OCI-LY7 (cell line): ENCODE results near the gene SUSD5. TPM values are rescaled to one million over a fixed set of nuclear protein-coding genes. Genes with fewer than 3 reads are reported as not detected.

ENCODE experiments used
- BruUV-seq: library from RNA; stranded (reverse); fragments of 400-500 nt; replicated peaks from 2 replicates; lab custom pipeline; 2021; lab: Mats Ljungman, UMichigan
- CTCF ChIA-PET: fragments of 300-600 bp; sonication (Branson Sonifier 250); formaldehyde crosslinking; loops from one replicate; lab custom pipeline; 2022; ENCODE audit warnings: antibody characterized with exemption; ENCODE audit not compliant: unreplicated experiment; lab: Charles Lee
- POLR2A ChIA-PET: fragments of 300-600 bp; sonication (Branson Sonifier 250); formaldehyde crosslinking; loops from one replicate; lab custom pipeline; 2022; ENCODE audit warnings: antibody characterized with exemption; lab: Charles Lee
- DNase-seq: peaks from one replicate; pipeline ENCODE4 v3.0.0-alpha.2; 2015; ENCODE audit warnings: low spot score
- H2AFZ ChIP-seq: fragments of 200-600 bp; sonication (generic), shearing (Covaris generic); 2 replicates; pipeline ENCODE4 v1.6.1; 2014; ENCODE audit warnings: mild to moderate bottlenecking, antibody characterized with exemption, low read length, moderate library complexity
- H3K27ac ChIP-seq: fragments of 200-600 bp; sonication (generic); 2 replicates; pipeline ENCODE4 v1.5.1; 2014; ENCODE audit warnings: mixed run types, low read depth, mild to moderate bottlenecking, moderate library complexity, low read length, inconsistent platforms; ENCODE audit not compliant: poor library complexity, severe bottlenecking
- H3K36me3 ChIP-seq: fragments of 200-600 bp; sonication (generic); 2 replicates; pipeline ENCODE4 v1.6.1; 2014; ENCODE audit warnings: mild to moderate bottlenecking, antibody characterized with exemption, low read length, moderate library complexity, mixed read lengths; ENCODE audit not compliant: insufficient read depth
- H3K4me1 ChIP-seq: fragments of 200-600 bp; sonication (generic); 2 replicates; pipeline ENCODE4 v1.5.1; 2014; ENCODE audit warnings: mild to moderate bottlenecking, low read length; ENCODE audit not compliant: insufficient read depth, poor library complexity, severe bottlenecking
- H3K4me2 ChIP-seq: fragments of 200-600 bp; sonication (generic); 2 replicates; pipeline ENCODE4 v1.6.1; 2014; ENCODE audit warnings: mild to moderate bottlenecking, low read length
- H3K4me3 ChIP-seq: fragments of 200-600 bp; sonication (generic); 2 replicates; pipeline ENCODE4 v1.5.1; 2014; ENCODE audit warnings: mild to moderate bottlenecking, low read depth, low read length; ENCODE audit not compliant: poor library complexity, severe bottlenecking
- H3K79me2 ChIP-seq: fragments of 200-600 bp; sonication (generic); 2 replicates; pipeline ENCODE4 v1.6.1; 2016; ENCODE audit warnings: low read depth, mild to moderate bottlenecking, low read length, moderate library complexity, mixed read lengths; ENCODE audit not compliant: insufficient read depth
- H3K9me2 ChIP-seq: fragments of 200-600 bp; sonication (generic); 2 replicates; pipeline ENCODE4 v1.6.1; 2016; ENCODE audit warnings: mild to moderate bottlenecking, low read length, mixed read lengths; ENCODE audit not compliant: insufficient read depth
- H3K9me3 ChIP-seq: fragments of 200-600 bp; sonication (generic); 2 replicates; pipeline ENCODE4 v1.6.1; 2014; ENCODE audit warnings: mild to moderate bottlenecking, mixed run types, low read length, mixed read lengths
- H4K20me1 ChIP-seq: fragments of 200-600 bp; sonication (generic); 2 replicates; pipeline ENCODE4 v1.6.1; 2014; ENCODE audit warnings: mild to moderate bottlenecking, antibody characterized with exemption, low read length, moderate library complexity, mixed read lengths; ENCODE audit not compliant: insufficient read depth
- CTCF ChIP-seq: fragments of 200-600 bp; sonication (generic); conservative IDR thresholded peaks from 2 replicates; pipeline ENCODE4 v1.5.1; 2014; ENCODE audit warnings: mild to moderate bottlenecking, antibody characterized with exemption, low read length, moderate library complexity, mixed read lengths
- EZH2phosphoT487 ChIP-seq: fragments of 200-600 bp; sonication (generic); IDR thresholded peaks from 2 replicates; pipeline ENCODE4 v1.6.1; 2018; ENCODE audit warnings: low read depth, borderline replicate concordance, mild to moderate bottlenecking, mixed run types, antibody characterized with exemption, low read length, moderate library complexity, mixed read lengths
- intact Hi-C: fragments of 100-400 bp; cut with micrococcal nuclease; formaldehyde crosslinking; loops from one replicate; pipeline ENCODE4 v1.10.0; 2022; ENCODE audit not compliant: unreplicated experiment
- total RNA-seq, 2 experiments: library from RNA; depleted of rRNA in 1 of 2; stranded (reverse); fragments of >200 nt in 1 of 2; shearing (Covaris generic) in 1 of 2; gene quantifications; 2 replicates each; pipeline ENCODE4 v1.2.3, GENCODE V29; 2014 to 2022

Gene SUSD5
- total RNA-seq, 2 experiments from 2014 or later: not detected

- ChIA-PET CTCF (no interaction called here), POLR2A (no interaction called here)
- intact Hi-C loops: no loop called here
- Histone ChIP-seq H4K20me1 (no peaks in the 10 kb centered on the region), H3K79me2 (no peaks in the 10 kb centered on the region), H3K4me1 (no peaks in the 10 kb centered on the region), H2AFZ (no peak overlapping the region), H3K9me3 (no peaks in the 10 kb centered on the region), H3K27ac (no peak overlapping the region), H3K9me2 (no peaks in the 10 kb centered on the region), H3K4me3 (no peak overlapping the region), H3K36me3 (no peaks in the 10 kb centered on the region), H3K4me2 (no peak overlapping the region)
- TF ChIP-seq EZH2phosphoT487 (no peak), CTCF (no peak)
- no peak for DNase-seq
- BruUV-seq: no TSS peak
Observed at GRCh38 chr3:33238923-33239322, 20.3 kb upstream of the SUSD5 start.

GRCh38 chr3:33237439-33237838 lies 18.8 kb upstream of the SUSD5 start:
- Histone ChIP-seq H3K9me3 (no peaks in the 10 kb centered on the region), H4K20me1 (no peaks in the 10 kb centered on the region), H3K27ac (no peak overlapping the region), H3K79me2 (no peaks in the 10 kb centered on the region), H3K36me3 (no peaks in the 10 kb centered on the region), H3K4me1 (no peaks in the 10 kb centered on the region), H3K9me2 (no peaks in the 10 kb centered on the region), H3K4me2 (no peak overlapping the region), H2AFZ (no peak overlapping the region), H3K4me3 (no peak overlapping the region)
- TF ChIP-seq CTCF: no peak
- no peak for TF ChIP-seq EZH2phosphoT487
- POLR2A ChIA-PET: interaction anchor here (0.6 kb wide), 1 partner anchor 219 kb away, joined by 3 read pairs; no protein-coding TSS in a partner anchor
- BruUV-seq: no TSS peak
- CTCF ChIA-PET: no interaction called here
- intact Hi-C loops: no loop called here
- no peak for DNase-seq

GRCh38 chr3:33236005-33236404 lies 17.4 kb upstream of the SUSD5 start:
- TF ChIP-seq EZH2phosphoT487: no peak
- TF ChIP-seq CTCF: no peak
- no peaks in the 10 kb centered on the region for H3K4me1 ChIP-seq
- H3K9me2 ChIP-seq: no peaks in the 10 kb centered on the region
- no peak for DNase-seq
- no peak overlapping the region for H3K27ac ChIP-seq
- H3K36me3 ChIP-seq: no peaks in the 10 kb centered on the region
- no peaks in the 10 kb centered on the region for H4K20me1 ChIP-seq
- POLR2A ChIA-PET: interaction anchor here (0.5 to 0.9 kb wide), 2 partner anchors 18 to 41 kb away, joined by 3 to 4 read pairs; partner anchors contain the start of gene FBXL2
- H3K4me2 ChIP-seq: no peak overlapping the region
- no peak overlapping the region for H2AFZ ChIP-seq
- H3K79me2 ChIP-seq: no peaks in the 10 kb centered on the region
- CTCF ChIA-PET: no interaction called here
- intact Hi-C loops: no loop called here
- H3K4me3 ChIP-seq: no peak overlapping the region
- no peaks in the 10 kb centered on the region for H3K9me3 ChIP-seq
- BruUV-seq: no TSS peak
